Stomach (tissue), 9 donors: Measurements from ENCODE around the gene HUNK. TPM values are rescaled to one million over a fixed set of nuclear protein-coding genes. Genes with fewer than 3 reads are reported as not detected.

Source experiments
- DNase-seq, 2 donors: peaks; one replicate each; pipeline versions ENCODE4 v3.0.0 to v3.0.0-alpha.2; 2013 to 2019
- H3K27ac ChIP-seq, 5 donors: fragments of 200-600 bp in 4 of 5; sonication (generic) in 4 of 5; one replicate each; pipeline ENCODE4 v1.5.1; 2013 to 2019; ENCODE audit warnings: mild to moderate bottlenecking in 1 of 5, moderate library complexity in 1 of 5
- H3K27me3 ChIP-seq, 3 donors: fragments of 200-600 bp; sonication (generic); one replicate each; pipeline ENCODE4 v1.5.1; 2017 to 2019; ENCODE audit warnings: mixed run types in 1 of 3
- H3K36me3 ChIP-seq, 4 donors: fragments of 200-600 bp; sonication (generic); 1 replicate in 3 of 4; 2 replicates in 1 of 4; pipeline ENCODE4 v1.5.1; 2016 to 2019
- H3K4me1 ChIP-seq, 4 donors: fragments of 200-600 bp; sonication (generic); one replicate each; pipeline ENCODE4 v1.5.1; 2016 to 2019
- H3K4me3 ChIP-seq, 4 donors: fragments of 200-600 bp; sonication (generic) in 3 of 4; one replicate each; pipeline ENCODE4 v1.5.1; 2016 to 2019; ENCODE audit warnings: mild to moderate bottlenecking in 1 of 4
- H3K9me3 ChIP-seq, 4 donors: fragments of 200-600 bp; sonication (generic); one replicate each; pipeline ENCODE4 v1.5.1; 2016 to 2019
- CTCF ChIP-seq, 7 experiments: fragments of 450-650 bp in 4 of 7; fragments of 200-600 bp in 3 of 7; sonication (generic) in 3 of 7; IDR thresholded peaks; one replicate each; pipeline ENCODE4 v1.5.1; 2016 to 2019; ENCODE audit warnings: antibody characterized with exemption in 7 of 7, control low read depth in 2 of 7, mild to moderate bottlenecking in 1 of 7
- EP300 ChIP-seq: sonication (generic); formaldehyde crosslinking; IDR thresholded peaks from one replicate; pipeline ENCODE4 v1.6.1; 2017; ENCODE audit warnings: antibody characterized with exemption
- POLR2A ChIP-seq, 4 donors: fragments of 450-650 bp; IDR thresholded peaks; one replicate each; pipeline ENCODE4 v1.6.1; 2016; ENCODE audit warnings: antibody characterized with exemption in 4 of 4, control low read depth in 2 of 4, mild to moderate bottlenecking in 1 of 4, moderate library complexity in 1 of 4
- POLR2AphosphoS5 ChIP-seq, 3 donors: sonication (generic); formaldehyde crosslinking; IDR thresholded peaks; one replicate each; pipeline ENCODE4 v1.6.1; 2016; ENCODE audit warnings: antibody characterized with exemption in 3 of 3
- WGBS, 5 donors: extraction: QIAGEN DNeasy Blood & Tissue Kit in 3 of 5; methylation state at CpG; one replicate each; pipeline versions ENCODE4 v1.1.5 to v1.1.7; 2013 to 2018; 5-methylcytosine and 5-hydroxymethylcytosine counted together
- intact Hi-C: fragments of 100-400 bp; cut with DNase I; formaldehyde crosslinking; loops from one replicate; pipeline ENCODE4 v1.15.1; 2023; ENCODE audit warnings: low total_unique reads
- polyA plus RNA-seq, 3 donors: library from polyadenylated mRNA; stranded (reverse); fragments of 200-250 nt; gene quantifications; one replicate each; pipeline ENCODE4 v1.2.3, GENCODE V29; 2013
- total RNA-seq, 5 donors: library from RNA; depleted of rRNA; stranded (reverse); fragments of >200 nt; gene quantifications; one replicate each; pipeline versions ENCODE4 v1.1.0 to v1.2.3, GENCODE V29; 2014 to 2016
- donor health status: healthy with polysubstance abuse.
- donor health status: Bipolar disorder and iron deficiency.
- donor health status: healthy.

Gene HUNK
- total and polyA plus RNA-seq, 8 donors = 0.13 to 4.1 (median 1.3) TPM; not detected in 2

GRCh38 chr21:31911138-31911907, 38.5 kb downstream of the HUNK start:
- intact Hi-C loops = no loop called here
- Histone ChIP-seq H3K27me3 (peaks cover 0 to 16% (median 0%) of the 10 kb centered on the region in 3 donors), H3K4me3 (no peak overlapping the region), H3K9me3 (no peaks in the 10 kb centered on the region), H3K4me1 (peaks cover 0 to 16% (median 8%) of the 10 kb centered on the region in 4 donors), H3K27ac (no peak overlapping the region), H3K36me3 (no peaks in the 10 kb centered on the region)
- DNase-seq = no peak
- no peak for TF ChIP-seq CTCF (IDR thresholded peaks at IDR 0.05)
- 88 to 92% (median 90%) methylated on average over 13 to 17 of the region's 17 CpGs for WGBS, 5 donors

GRCh38 chr21:31912501-31912900, 39.7 kb downstream of the HUNK start:
- Histone ChIP-seq H3K27me3 (peaks cover 0 to 16% (median 0%) of the 10 kb centered on the region in 3 donors), H3K9me3 (no peaks in the 10 kb centered on the region), H3K4me1 (peaks cover 0 to 16% (median 8%) of the 10 kb centered on the region in 4 donors), H3K27ac (no peak overlapping the region), H3K4me3 (no peak overlapping the region), H3K36me3 (no peaks in the 10 kb centered on the region)
- intact Hi-C loops = no loop called here
- 75 to 91% (median 86%) methylated on average over 9 of the region's 9 CpGs for WGBS, 5 donors
- no peak for TF ChIP-seq EP300
- no peak for TF ChIP-seq CTCF (IDR thresholded peaks at IDR 0.05)
- TF ChIP-seq POLR2A (IDR thresholded peaks at IDR 0.05) = no peak
- no peak for TF ChIP-seq POLR2AphosphoS5 (IDR thresholded peaks at IDR 0.05)
- DNase-seq = no peak

GRCh38 chr21:31913182-31913608, 40.4 kb downstream of the HUNK start:
- peaks cover 0 to 15% (median 0%) of the 10 kb centered on the region in 3 donors for H3K27me3 ChIP-seq
- intact Hi-C loops = no loop called here
- 65 to 84% (median 82%) methylated on average over 5 of the region's 5 CpGs for WGBS, 5 donors
- H3K9me3 ChIP-seq = no peaks in the 10 kb centered on the region
- no peaks in the 10 kb centered on the region for H3K36me3 ChIP-seq
- H3K27ac ChIP-seq = no peak overlapping the region
- no peak overlapping the region for H3K4me3 ChIP-seq
- no peak for TF ChIP-seq CTCF (IDR thresholded peaks at IDR 0.05)
- peaks cover 0 to 11% (median 6%) of the 10 kb centered on the region in 4 donors for H3K4me1 ChIP-seq
- no peak for DNase-seq

DNA sequence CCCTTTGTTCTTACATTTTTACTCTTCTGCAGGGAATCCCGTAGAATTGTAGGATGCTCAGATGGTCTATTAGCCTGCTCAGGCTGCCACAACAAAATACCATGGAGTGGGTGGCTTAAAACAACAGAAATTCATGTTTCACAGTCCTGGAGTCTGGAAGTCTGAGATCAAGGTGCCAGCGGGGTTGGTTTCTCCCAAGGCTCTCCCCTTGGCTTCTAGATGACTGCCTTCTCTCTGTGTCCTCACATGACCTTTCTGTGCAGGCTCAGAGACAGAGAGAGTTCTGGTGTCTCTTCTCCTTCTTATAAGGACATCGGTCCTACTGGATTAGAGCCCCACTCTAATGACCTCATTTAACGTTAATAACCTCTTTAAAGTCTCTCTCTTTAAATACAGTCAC, 41.7 kb downstream of the HUNK start:
- intact Hi-C loops = no loop called here
- 65 to 76% (median 74%) methylated on average over 4 of the region's 4 CpGs for WGBS, 5 donors
- TF ChIP-seq POLR2A (IDR thresholded peaks at IDR 0.05) (no peak), EP300 (no peak), POLR2AphosphoS5 (IDR thresholded peaks at IDR 0.05) (no peak), CTCF (IDR thresholded peaks at IDR 0.05) (no peak)
- Histone ChIP-seq H3K9me3 (peaks cover 0 to under 1% (median 0%) of the 10 kb centered on the region in 4 donors), H3K27me3 (peaks cover 0 to 4% (median 0%) of the 10 kb centered on the region in 3 donors), H3K4me3 (no peak overlapping the region), H3K36me3 (no peaks in the 10 kb centered on the region), H3K27ac (no peak overlapping the region), H3K4me1 (no peaks in the 10 kb centered on the region)
- no peak for DNase-seq
